Naive thymus-derived CD8-positive, alpha-beta T cell (primary cell): ENCODE data around the gene GNMT. TPM values are rescaled to one million over a fixed set of nuclear protein-coding genes. Genes with fewer than 3 reads are reported as not detected.

Experiments used
- ATAC-seq, 2 donors: fragments of 150-1000 bp; cut with Tn5 transposase in 1 of 2; sonication (Bioruptor Pico), chemical (Tn5 transposase) in 1 of 2; 1 replicate in 1 of 2; 2 replicates in 1 of 2; pipeline ENCODE4 v1.10.0; 2021; ENCODE audit warnings: mild to moderate bottlenecking in 2 of 2, moderate library complexity in 2 of 2
- POLR2A ChIA-PET: fragments of 350-600 bp; sonication (Branson Sonifier 250); formaldehyde crosslinking; loops from one replicate; lab custom pipeline; 2021; ENCODE audit warnings: antibody characterized with exemption; lab: Charles Lee
- DNase-seq, 10 donors: peaks; one replicate each; pipeline versions ENCODE4 v3.0.0 to v3.0.0-alpha.2; 2020 to 2022
- H3K27ac Mint-ChIP-seq, 10 donors: one replicate each; pipeline ENCODE4 v1.8.0; 2020 to 2022; ENCODE audit warnings: mild to moderate bottlenecking in 10 of 10, mixed read lengths in 10 of 10, moderate library complexity in 4 of 10, inconsistent platforms in 1 of 10
- H3K27me3 Mint-ChIP-seq, 5 donors: one replicate each; pipeline ENCODE4 v1.8.0; 2021 to 2022; ENCODE audit warnings: mixed read lengths in 5 of 5
- H3K36me3 Mint-ChIP-seq, 3 donors: one replicate each; pipeline ENCODE4 v1.8.0; 2020 to 2022; ENCODE audit warnings: mixed read lengths in 3 of 3, mild to moderate bottlenecking in 2 of 3, inconsistent platforms in 1 of 3
- H3K4me1 Mint-ChIP-seq, 4 donors: one replicate each; pipeline ENCODE4 v1.8.0; 2021 to 2022; ENCODE audit warnings: mixed read lengths in 4 of 4
- H3K4me3 Mint-ChIP-seq, 10 donors: one replicate each; pipeline ENCODE4 v1.8.0; 2020 to 2022; ENCODE audit warnings: mild to moderate bottlenecking in 10 of 10, mixed read lengths in 10 of 10, moderate library complexity in 6 of 10, inconsistent platforms in 1 of 10
- H3K9me3 Mint-ChIP-seq, 9 donors: one replicate each; pipeline ENCODE4 v1.8.0; 2020 to 2022; ENCODE audit warnings: mixed read lengths in 9 of 9, mild to moderate bottlenecking in 3 of 9, inconsistent platforms in 1 of 9, moderate library complexity in 1 of 9
- polyA plus RNA-seq, 3 donors: library from polyadenylated mRNA; unstranded; fragments of 300-500 nt; fragmentation: Illumina TruSeq; gene quantifications; one replicate each; pipeline ENCODE4 v1.2.3, GENCODE V29; 2021
- total RNA-seq, 8 experiments: library from RNA in 2 of 8; stranded (reverse) in 2 of 8; gene quantifications; one replicate each; pipeline ENCODE4 v1.2.3 and lab custom pipeline; 2021 to 2026

Gene GNMT
- total RNA-seq (1 to 10 TPM; 1.9 to 2.1 TPM), polyA plus RNA-seq (under 1 TPM in 2 of 3 donors, not detected in 1; 0.19 to 0.34 TPM), total RNA-seq (lab: John Stamatoyannopoulos, UW) (0 to 2.9 (median 0.96) reads per million in 6 experiments)

- H3K27me3 Mint-ChIP-seq = peaks cover 0 to 2% (median 0%) of the 10 kb centered on the region in 5 donors
- POLR2A ChIA-PET = interaction anchor here (0.6 to 2.2 kb wide), 7 partner anchors 18 to 1753 kb away, joined by 3 to 15 read pairs (median 5); partner anchors contain the start of genes CNPY3, CUL7, PEX6 and PPP2R5D
- peak within 1 kb of the TSS in 7 of 10 donors; percentile 41 to 83 (median 72) for H3K27ac Mint-ChIP-seq
- peak; percentile 86 to 94 for ATAC-seq
- H3K4me1 Mint-ChIP-seq = peaks cover 11 to 28% (median 21%) of the 10 kb centered on the region in 4 donors
- peak within 1 kb of the TSS; percentile 75 to 93 (median 80) for H3K4me3 Mint-ChIP-seq
- DNase-seq = peak in 9 of 10 donors; percentile 11 to 66 (median 41)
- H3K36me3 Mint-ChIP-seq = peaks cover 0 to 15% (median 0%) of the 10 kb centered on the region in 3 donors
- no peaks in the 10 kb centered on the region for H3K9me3 Mint-ChIP-seq
Measured at GRCh38 chr6:42960243-42961019, at the start of gene GNMT. Gene GNMT, plus strand, starts transcription at chr6:42960754. Its CDS starts 14 bp downstream, at chr6:42960768.

DNA sequence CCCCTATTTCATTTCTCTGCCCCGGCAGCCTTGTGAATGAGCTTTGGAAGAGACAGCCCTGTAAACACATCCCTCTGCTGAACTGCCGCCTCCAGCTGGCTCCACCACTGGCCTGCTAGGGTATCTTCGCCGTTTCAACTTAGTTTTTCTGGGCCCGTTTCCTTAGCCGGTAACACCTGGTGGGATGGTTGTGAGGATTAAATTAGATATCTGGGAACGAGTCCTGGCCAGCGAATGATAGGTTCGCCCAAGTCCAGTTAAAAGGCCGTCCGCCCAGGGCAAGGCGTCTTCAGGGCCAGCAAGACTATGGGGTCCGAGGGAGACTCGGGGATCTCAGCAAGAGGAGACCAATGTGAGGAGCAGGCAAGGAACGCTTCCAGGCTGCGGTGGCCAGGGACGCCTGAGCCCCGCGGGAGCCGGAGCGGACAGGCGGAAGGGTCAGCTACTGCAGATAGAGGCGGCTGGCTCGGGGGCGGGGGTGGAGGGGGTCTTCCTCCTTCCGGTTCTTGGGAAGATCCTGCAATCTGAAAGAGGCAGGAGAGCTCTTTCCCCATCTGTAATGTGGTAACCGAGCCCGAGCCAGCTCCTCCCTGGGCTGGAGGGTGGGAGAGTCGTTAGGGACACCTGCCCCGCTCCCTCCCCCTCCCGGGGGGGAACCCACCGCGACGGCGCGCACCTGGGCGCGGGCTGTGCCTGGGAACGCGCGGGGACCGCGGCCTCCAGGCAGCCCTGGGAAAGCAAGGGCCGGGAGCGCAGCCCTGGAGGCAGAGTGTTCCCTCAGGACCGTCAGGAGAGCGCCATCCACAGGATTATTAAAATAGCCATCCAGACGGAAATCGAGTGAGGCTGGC, 49.2 kb upstream of the GNMT start:
- ATAC-seq = peak; percentile 37 to 44
- POLR2A ChIA-PET = interaction anchor here (0.7 to 1.0 kb wide), 3 partner anchors 18 to 615 kb away, joined by 3 to 9 read pairs (median 8); partner anchors contain the start of gene CNPY3
- Mint-ChIP-seq H3K27me3 (peaks cover 6 to 13% (median 6%) of the 10 kb centered on the region in 5 donors), H3K4me1 (peaks cover 3 to 6% (median 3%) of the 10 kb centered on the region in 4 donors), H3K36me3 (no peaks in the 10 kb centered on the region), H3K9me3 (no peaks in the 10 kb centered on the region), H3K27ac (peak overlapping the region in 3 of 10 donors; percentile 24 to 84 (median 65)), H3K4me3 (peak overlapping the region; percentile 19 to 80 (median 72))
- no peak for DNase-seq

DNA sequence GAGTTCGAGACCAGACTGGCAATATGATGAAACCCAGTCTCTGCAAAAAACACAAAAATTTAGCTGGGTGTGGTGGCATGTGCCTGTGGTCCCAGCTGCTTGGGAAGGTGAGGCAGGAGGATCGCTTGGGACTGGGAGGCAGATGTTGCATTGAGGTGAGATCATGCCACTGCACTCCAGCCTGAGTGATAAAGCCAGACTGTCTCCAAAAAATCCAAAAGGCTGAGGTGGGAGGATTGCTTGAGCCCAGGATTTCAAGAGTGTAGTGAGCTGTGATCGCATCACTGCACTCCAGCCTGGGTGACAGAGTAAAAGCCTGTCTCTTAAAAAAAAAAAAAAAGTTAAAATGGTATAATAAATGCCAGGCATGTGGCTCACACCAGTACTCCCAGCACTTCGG, 46.0 kb upstream of the GNMT start:
- DNase-seq = no peak
- H3K27ac Mint-ChIP-seq = no peak overlapping the region
- no peaks in the 10 kb centered on the region for H3K36me3 Mint-ChIP-seq
- POLR2A ChIA-PET = interaction anchor here (0.7 to 1.5 kb wide), 5 partner anchors 8 to 334 kb away, joined by 3 to 8 read pairs (median 4); partner anchors contain the start of gene CNPY3
- H3K4me1 Mint-ChIP-seq = peaks cover 3 to 6% (median 3%) of the 10 kb centered on the region in 4 donors
- H3K4me3 Mint-ChIP-seq = no peak overlapping the region
- H3K27me3 Mint-ChIP-seq = peaks cover 6 to 13% (median 6%) of the 10 kb centered on the region in 5 donors
- no peak for ATAC-seq
- no peaks in the 10 kb centered on the region for H3K9me3 Mint-ChIP-seq

- DNase-seq (no peak), ATAC-seq (no peak)
- H3K9me3 Mint-ChIP-seq = no peaks in the 10 kb centered on the region
- H3K27me3 Mint-ChIP-seq = peaks cover 6 to 13% (median 6%) of the 10 kb centered on the region in 5 donors
- H3K36me3 Mint-ChIP-seq = no peaks in the 10 kb centered on the region
- peak within 1 kb of the TSS in 1 of 10 donors; percentile 60 for H3K27ac Mint-ChIP-seq
- H3K4me3 Mint-ChIP-seq = no peak within 1 kb of the TSS
- POLR2A ChIA-PET = interaction anchor here (0.6 to 1.5 kb wide), 2 partner anchors 14 to 217 kb away, joined by 3 to 8 read pairs; partner anchors contain the start of gene CNPY3
- peaks cover 3 to 6% (median 3%) of the 10 kb centered on the region in 4 donors for H3K4me1 Mint-ChIP-seq
Measured at GRCh38 chr6:42915732-42916131, 44.8 kb upstream of the GNMT start, which contains the start of gene PTCRA. Gene PTCRA, plus strand, starts transcription at chr6:42916053. Its CDS starts 17 bp downstream, at chr6:42916070.

DNA sequence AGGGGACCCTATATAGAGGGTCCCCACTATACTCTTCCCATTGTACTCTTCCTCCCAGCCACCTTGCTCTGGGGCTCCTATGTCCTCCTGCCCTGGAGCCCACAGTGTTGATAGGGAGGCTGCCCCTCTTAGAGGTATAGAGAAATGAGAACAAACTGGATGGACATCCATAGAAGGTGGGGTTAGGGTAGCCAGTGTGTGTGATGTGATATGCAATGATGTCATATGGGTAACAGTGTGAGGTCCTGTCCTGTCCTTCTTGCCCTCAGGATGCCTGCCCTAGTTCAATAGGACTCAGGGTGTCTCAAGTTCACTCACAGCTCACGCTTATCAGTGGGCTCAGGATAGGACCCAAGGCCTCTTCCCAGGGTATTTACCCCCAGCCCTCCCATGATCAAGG, 44.3 kb upstream of the GNMT start:
- H3K4me1 Mint-ChIP-seq = peaks cover 1 to 2% (median 1%) of the 10 kb centered on the region in 4 donors
- peak overlapping the region in 1 of 10 donors; percentile 60 for H3K27ac Mint-ChIP-seq
- ATAC-seq (no peak), DNase-seq (no peak)
- H3K36me3 Mint-ChIP-seq = no peaks in the 10 kb centered on the region
- no peaks in the 10 kb centered on the region for H3K9me3 Mint-ChIP-seq
- POLR2A ChIA-PET = no interaction called here
- no peak overlapping the region for H3K4me3 Mint-ChIP-seq
- H3K27me3 Mint-ChIP-seq = peaks cover 3 to 9% (median 4%) of the 10 kb centered on the region in 5 donors

- H3K9me3 Mint-ChIP-seq = no peaks in the 10 kb centered on the region
- H3K27ac Mint-ChIP-seq = no peak overlapping the region
- ATAC-seq (no peak), DNase-seq (no peak)
- POLR2A ChIA-PET = interaction anchor here (0.7 kb wide), 1 partner anchor 8 kb away, joined by 3 read pairs; no protein-coding TSS in a partner anchor
- H3K27me3 Mint-ChIP-seq = no peaks in the 10 kb centered on the region
- no peak overlapping the region for H3K4me3 Mint-ChIP-seq
- peaks cover 0 to 6% (median 2%) of the 10 kb centered on the region in 4 donors for H3K4me1 Mint-ChIP-seq
- no peaks in the 10 kb centered on the region for H3K36me3 Mint-ChIP-seq
Measured at GRCh38 chr6:42921801-42922200, 38.8 kb upstream of the GNMT start.

- ATAC-seq = no peak
- Mint-ChIP-seq H3K36me3 (no peaks in the 10 kb centered on the region), H3K4me3 (no peak overlapping the region), H3K27ac (peak overlapping the region in 1 of 10 donors; percentile 46), H3K9me3 (no peaks in the 10 kb centered on the region), H3K4me1 (peaks cover 3 to 11% (median 7%) of the 10 kb centered on the region in 4 donors), H3K27me3 (no peaks in the 10 kb centered on the region)
- no peak for DNase-seq
- POLR2A ChIA-PET = no interaction called here
Measured at GRCh38 chr6:42923666-42924065, 36.9 kb upstream of the GNMT start.

DNA sequence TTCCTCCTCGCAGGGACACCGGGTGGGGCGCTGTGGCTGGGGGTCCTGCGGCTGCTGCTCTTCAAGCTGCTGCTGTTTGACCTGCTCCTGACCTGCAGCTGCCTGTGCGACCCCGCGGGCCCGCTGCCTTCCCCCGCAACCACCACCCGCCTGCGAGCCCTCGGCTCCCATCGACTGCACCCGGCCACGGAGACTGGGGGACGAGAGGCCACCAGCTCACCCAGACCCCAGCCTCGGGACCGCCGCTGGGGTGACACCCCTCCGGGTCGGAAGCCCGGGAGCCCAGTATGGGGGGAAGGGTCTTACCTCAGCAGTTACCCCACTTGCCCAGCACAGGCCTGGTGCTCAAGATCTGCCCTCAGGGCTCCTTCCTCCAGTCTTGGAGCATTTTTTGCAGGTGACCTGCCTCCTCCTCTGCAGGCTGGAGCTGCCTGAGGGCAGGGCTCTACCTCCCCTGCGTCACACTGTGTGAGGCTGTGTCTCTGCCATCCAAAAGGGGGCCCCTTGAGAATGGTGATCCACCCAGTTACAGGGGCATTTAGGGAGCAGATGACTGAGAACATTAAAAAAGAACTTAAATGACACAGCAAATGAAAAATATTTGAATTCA, 35.2 kb upstream of the GNMT start:
- Mint-ChIP-seq H3K27me3 (no peaks in the 10 kb centered on the region), H3K27ac (peak overlapping the region in 5 of 10 donors; percentile 35 to 97 (median 44)), H3K36me3 (peaks cover 0 to 3% (median 0%) of the 10 kb centered on the region in 3 donors), H3K9me3 (no peaks in the 10 kb centered on the region), H3K4me3 (no peak overlapping the region), H3K4me1 (peaks cover 10 to 23% (median 20%) of the 10 kb centered on the region in 4 donors)
- no peak for DNase-seq
- POLR2A ChIA-PET = interaction anchor here (1.6 kb wide), 1 partner anchor 54 kb away, joined by 5 read pairs; the partner anchor contains the start of gene PEX6
- no peak for ATAC-seq

GRCh38 chr6:42928986-42929820, 31.4 kb upstream of the GNMT start, which contains the start of gene CNPY3:
Gene CNPY3, plus strand, starts transcription at chr6:42929480. Its CDS starts 91 bp downstream, at chr6:42929571.
- POLR2A ChIA-PET = interaction anchor here (0.6 to 5.2 kb wide), 63 partner anchors 10 to 1851 kb away, joined by 3 to 144 read pairs (median 5); partner anchors contain the start of genes ABCC10, BICRAL, BYSL and CUL7
- Mint-ChIP-seq H3K27me3 (no peaks in the 10 kb centered on the region), H3K36me3 (peaks cover 0 to 25% (median 0%) of the 10 kb centered on the region in 3 donors), H3K4me1 (peaks cover 32 to 59% (median 55%) of the 10 kb centered on the region in 4 donors), H3K27ac (peak within 1 kb of the TSS; percentile 97 to 100 (median 99)), H3K9me3 (no peaks in the 10 kb centered on the region), H3K4me3 (peak within 1 kb of the TSS; percentile 92 to 100 (median 96))
- ATAC-seq = peak; percentile 82
- DNase-seq = peak; percentile 87 to 97 (median 94)

GRCh38 chr6:42929821-42930360, 30.7 kb upstream of the GNMT start:
- H3K27me3 Mint-ChIP-seq = no peaks in the 10 kb centered on the region
- H3K4me3 Mint-ChIP-seq = peak overlapping the region; percentile 92 to 100 (median 96)
- peak overlapping the region; percentile 97 to 100 (median 99) for H3K27ac Mint-ChIP-seq
- DNase-seq = peak in 5 of 10 donors; percentile 37 to 57 (median 52)
- POLR2A ChIA-PET = interaction anchor here (0.6 to 5.2 kb wide), 59 partner anchors 9 to 1851 kb away, joined by 3 to 144 read pairs (median 6); partner anchors contain the start of genes ABCC10, BICRAL, BYSL and CUL7
- H3K9me3 Mint-ChIP-seq = no peaks in the 10 kb centered on the region
- ATAC-seq = peak; percentile 21 to 42
- peaks cover 0 to 32% (median 0%) of the 10 kb centered on the region in 3 donors for H3K36me3 Mint-ChIP-seq
- H3K4me1 Mint-ChIP-seq = peaks cover 32 to 64% (median 60%) of the 10 kb centered on the region in 4 donors
